K562 (cell line): Measurements from ENCODE around the gene RBKS. TPM values are rescaled to one million over a fixed set of nuclear protein-coding genes. Genes with fewer than 3 reads are reported as not detected.

Experiments
- REST ChIP-seq, 2 experiments: fragments of 450-650 bp; formaldehyde crosslinking in 1 of 2; IDR thresholded peaks; 2 replicates each; pipeline versions ENCODE4 v1.4.0 to v1.6.1; 2014 to 2020; ENCODE audit warnings: mild to moderate bottlenecking in 2 of 2, borderline replicate concordance in 1 of 2, low read depth in 1 of 2
- polyA plus RNA-seq, 8 experiments: library from polyadenylated mRNA; depleted of rRNA in 4 of 8; stranded (reverse) in 5 of 8; unstranded in 3 of 8; fragments of >200 nt; fragmentation: Nextera tagmentation in 2 of 8; fragmentation: Illumina TruSeq in 1 of 8; extraction: Ambion mirVana in 2 of 8; extraction: Trizol in 1 of 8; gene quantifications; 2 replicates each; pipeline versions ENCODE4 v1.2.1 to v1.2.3, GENCODE V29; 2011 to 2014; ENCODE audit warnings: inconsistent platforms in 1 of 8, missing spikeins in 1 of 8
- total RNA-seq, 7 experiments: library from RNA; depleted of rRNA in 6 of 7; stranded (reverse); fragments of >200 nt in 6 of 7; fragmentation: Illumina TruSeq in 2 of 7; extraction: Trizol in 2 of 7; gene quantifications; 2 replicates each; pipeline versions ENCODE4 v1.2.1 to v1.2.3, GENCODE V29; 2011 to 2021; ENCODE audit warnings: low replicate concordance in 1 of 7

RBKS gene
- total and polyA plus RNA-seq, 9 of the 15 experiments (the other 6 are each of a cell fraction or from before 2014, with no cell fraction given) = 0.06 to 0.39 (median 0.19) TPM

GRCh38 chr2:27891673-27892105, 1.5 kb upstream of the RBKS start (continued):
- no peak for TF ChIP-seq REST (IDR thresholded peaks at IDR 0.05; ENCODE audit: borderline replicate concordance)
- no peak for TF ChIP-seq REST (CRISPR knock-in tag; IDR thresholded peaks at IDR 0.05; ENCODE audit: low read depth)
